ENCODE data around the gene GASK1A. TPM values are rescaled to one million over a fixed set of nuclear protein-coding genes. Genes with fewer than 3 reads are reported as not detected.

Gene GASK1A
- total RNA-seq, 1 donor from 2014 or later = 0.09 TPM

DNA sequence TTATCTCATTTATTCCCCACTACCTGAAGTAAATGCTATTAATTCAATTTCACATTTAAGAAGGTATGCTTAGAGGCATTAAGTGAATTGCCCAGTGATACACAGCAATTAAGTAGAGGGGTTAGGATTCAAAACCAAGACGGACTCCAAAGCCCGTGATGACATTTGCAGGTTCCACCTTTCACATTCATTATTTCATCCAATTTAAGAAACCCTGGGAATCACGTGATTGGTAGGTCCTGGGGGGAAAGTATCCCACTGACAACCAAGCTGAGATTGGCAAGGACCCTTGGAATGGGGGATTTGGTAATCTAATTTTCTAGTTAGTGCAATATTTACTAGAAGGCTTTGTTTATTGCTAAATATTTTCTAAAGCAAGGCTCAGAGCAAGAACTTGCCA lies 124.9 kb downstream of the GASK1A start:
- H3K4me3 Mint-ChIP-seq (ENCODE audit: unreplicated experiment) = no peak overlapping the region
- H3K9me3 Mint-ChIP-seq (ENCODE audit: unreplicated experiment) = no peaks in the 10 kb centered on the region
- H3K9me3 ChIP-seq (ENCODE audit: insufficient read depth, low read depth, low read length) = no peaks in the 10 kb centered on the region
- H3K4me1 Mint-ChIP-seq (ENCODE audit: low read depth, unreplicated experiment) = peaks cover 3% of the 10 kb centered on the region
- no peak overlapping the region for H3K9ac ChIP-seq (ENCODE audit: low read length)
- H3K4me1 ChIP-seq (ENCODE audit: insufficient read depth, low read length) = no peaks in the 10 kb centered on the region
- H3K4me2 ChIP-seq (ENCODE audit: low read length) = no peak overlapping the region
- no peak overlapping the region for H3K27ac Mint-ChIP-seq (ENCODE audit: unreplicated experiment)
- H3K27ac ChIP-seq (ENCODE audit: low read depth, low read length) = no peak overlapping the region
- no peaks in the 10 kb centered on the region for H3K36me3 Mint-ChIP-seq (ENCODE audit: low read depth, unreplicated experiment)
- H3K27me3 ChIP-seq (ENCODE audit: insufficient read depth, low read length) = no peaks in the 10 kb centered on the region
- H3K27me3 Mint-ChIP-seq (ENCODE audit: low read depth, unreplicated experiment) = peaks cover 5% of the 10 kb centered on the region
- no peaks in the 10 kb centered on the region for H4K20me1 ChIP-seq (ENCODE audit: insufficient read depth, low read length)
- no peaks in the 10 kb centered on the region for H3K36me3 ChIP-seq (ENCODE audit: insufficient read depth, low read length)
- H3K4me3 ChIP-seq (ENCODE audit: insufficient read depth, low read depth, low read length) = no peak overlapping the region
- TF ChIP-seq, protein P1, sequence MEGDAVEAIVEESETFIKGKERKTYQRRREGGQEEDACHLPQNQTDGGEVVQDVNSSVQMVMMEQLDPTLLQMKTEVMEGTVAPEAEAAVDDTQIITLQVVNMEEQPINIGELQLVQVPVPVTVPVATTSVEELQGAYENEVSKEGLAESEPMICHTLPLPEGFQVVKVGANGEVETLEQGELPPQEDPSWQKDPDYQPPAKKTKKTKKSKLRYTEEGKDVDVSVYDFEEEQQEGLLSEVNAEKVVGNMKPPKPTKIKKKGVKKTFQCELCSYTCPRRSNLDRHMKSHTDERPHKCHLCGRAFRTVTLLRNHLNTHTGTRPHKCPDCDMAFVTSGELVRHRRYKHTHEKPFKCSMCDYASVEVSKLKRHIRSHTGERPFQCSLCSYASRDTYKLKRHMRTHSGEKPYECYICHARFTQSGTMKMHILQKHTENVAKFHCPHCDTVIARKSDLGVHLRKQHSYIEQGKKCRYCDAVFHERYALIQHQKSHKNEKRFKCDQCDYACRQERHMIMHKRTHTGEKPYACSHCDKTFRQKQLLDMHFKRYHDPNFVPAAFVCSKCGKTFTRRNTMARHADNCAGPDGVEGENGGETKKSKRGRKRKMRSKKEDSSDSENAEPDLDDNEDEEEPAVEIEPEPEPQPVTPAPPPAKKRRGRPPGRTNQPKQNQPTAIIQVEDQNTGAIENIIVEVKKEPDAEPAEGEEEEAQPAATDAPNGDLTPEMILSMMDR (IDR thresholded peaks at IDR 0.05; ENCODE audit: insufficient read depth, low read depth, low read length) = no peak
- no peak for TF ChIP-seq EZH2 (IDR thresholded peaks at IDR 0.05; ENCODE audit: insufficient read depth, low read length)
- DNase-seq (ENCODE audit: low read depth) = no peak
- H2AFZ ChIP-seq (ENCODE audit: low read depth, low read length) = no peak overlapping the region
- H3K79me2 ChIP-seq (ENCODE audit: insufficient read depth, low read length) = peaks cover 7% of the 10 kb centered on the region
- no peak for FAIRE-seq

DNA sequence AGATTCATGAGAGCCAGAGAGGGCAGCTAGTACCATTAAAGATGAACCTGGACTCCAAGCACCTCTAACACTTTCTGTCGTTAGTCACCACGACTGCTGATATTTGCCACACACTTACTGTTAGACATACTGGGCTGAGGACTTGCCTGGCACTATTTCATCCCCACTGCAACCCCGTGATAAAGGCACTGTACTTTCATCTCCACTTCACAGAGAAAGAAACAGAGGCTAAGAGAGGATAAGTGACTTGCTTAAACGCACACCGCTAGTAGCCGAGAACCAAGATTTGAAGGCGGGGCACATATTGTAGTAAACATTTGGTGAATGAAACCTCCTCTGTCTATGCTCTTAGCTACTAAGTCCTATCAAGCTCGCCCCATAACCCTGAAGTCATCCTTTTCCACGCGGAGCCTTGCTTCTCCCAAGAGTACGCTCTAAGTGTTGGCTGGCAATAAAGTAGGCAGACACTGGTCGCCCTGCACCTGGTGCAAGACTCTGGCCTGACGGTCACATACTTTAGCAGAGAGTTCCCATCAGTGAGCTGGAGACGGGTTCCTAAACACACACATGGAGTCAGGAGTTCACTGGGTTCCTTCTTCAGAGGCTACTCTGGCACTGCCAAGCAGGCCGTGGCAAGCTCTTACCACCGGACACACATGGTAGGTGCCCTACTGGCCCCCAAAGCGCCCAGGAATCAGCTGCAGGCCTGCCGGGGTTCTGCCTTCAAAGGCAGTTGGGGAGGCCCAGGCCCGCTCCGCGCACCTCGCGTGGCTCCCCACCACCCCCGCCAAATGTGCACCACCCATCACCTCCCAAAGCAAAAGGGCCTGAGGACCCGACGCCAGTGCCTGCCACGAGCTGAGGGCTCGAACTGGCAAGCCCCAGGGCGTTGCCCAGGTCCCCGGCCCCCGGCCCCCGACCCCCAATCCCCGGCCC lies 125.8 kb downstream of the GASK1A start:
- Histone ChIP-seq H3K4me1 (ENCODE audit: insufficient read depth, low read length) (no peaks in the 10 kb centered on the region), H3K36me3 (ENCODE audit: insufficient read depth, low read length) (no peaks in the 10 kb centered on the region), H3K79me2 (ENCODE audit: insufficient read depth, low read length) (peaks cover 7% of the 10 kb centered on the region), H3K9me3 (ENCODE audit: insufficient read depth, low read depth, low read length) (no peaks in the 10 kb centered on the region), H3K27ac (ENCODE audit: low read depth, low read length) (no peak overlapping the region), H3K4me3 (ENCODE audit: insufficient read depth, low read depth, low read length) (no peak overlapping the region), H2AFZ (ENCODE audit: low read depth, low read length) (peak overlapping the region; percentile 45), H3K9ac (ENCODE audit: low read length) (no peak overlapping the region), H3K27me3 (ENCODE audit: insufficient read depth, low read length) (no peaks in the 10 kb centered on the region), H4K20me1 (ENCODE audit: insufficient read depth, low read length) (no peaks in the 10 kb centered on the region), H3K4me2 (ENCODE audit: low read length) (peak overlapping the region; percentile 84)
- Mint-ChIP-seq H3K27me3 (ENCODE audit: low read depth, unreplicated experiment) (peaks cover 5% of the 10 kb centered on the region), H3K9me3 (ENCODE audit: unreplicated experiment) (peaks cover 2% of the 10 kb centered on the region), H3K4me1 (ENCODE audit: low read depth, unreplicated experiment) (peaks cover 3% of the 10 kb centered on the region), H3K27ac (ENCODE audit: unreplicated experiment) (no peak overlapping the region), H3K36me3 (ENCODE audit: low read depth, unreplicated experiment) (no peaks in the 10 kb centered on the region), H3K4me3 (ENCODE audit: unreplicated experiment) (peak overlapping the region; percentile 78)
- TF ChIP-seq, protein P1 (IDR thresholded peaks at IDR 0.05; ENCODE audit: insufficient read depth, low read depth, low read length) = no peak
- no peak for TF ChIP-seq EZH2 (IDR thresholded peaks at IDR 0.05; ENCODE audit: insufficient read depth, low read length)
- no peak for DNase-seq (ENCODE audit: low read depth)
- FAIRE-seq = no peak

Measured in astrocyte (in vitro differentiated cells and primary cell).